H1 (cell line): ENCODE measurements around the gene CFAP97D1. TPM values are rescaled to one million over a fixed set of nuclear protein-coding genes. Genes with fewer than 3 reads are reported as not detected.

Source experiments
- CBX8 ChIP-seq: fragments of 300-800, 300-1000 bp; sonication (generic); IDR thresholded peaks from 2 replicates; pipeline ENCODE4 v1.7.1; 2016; ENCODE audit warnings: low read depth, low read length, borderline replicate concordance
- CHD7 ChIP-seq: fragments of 300-600 bp; sonication (generic); IDR thresholded peaks from 2 replicates; pipeline ENCODE4 v1.7.1; 2012; ENCODE audit warnings: low read length, moderate library complexity, mild to moderate bottlenecking, inconsistent platforms; ENCODE audit not compliant: insufficient replicate concordance
- RBBP5 ChIP-seq: IDR thresholded peaks from 2 replicates; pipeline ENCODE4 v1.7.1; 2012; ENCODE audit warnings: low read depth, mild to moderate bottlenecking, inconsistent platforms, low read length, moderate library complexity, borderline replicate concordance
- RFX5 ChIP-seq: IDR thresholded peaks from 2 replicates; pipeline ENCODE4 v1.6.1; 2011; ENCODE audit warnings: low read depth, low read length, improper control_type of control experiment, borderline replicate concordance
- SP1 ChIP-seq: IDR thresholded peaks from 2 replicates; pipeline ENCODE4 v1.6.1; 2011; ENCODE audit warnings: low read depth, low read length
- SUZ12 ChIP-seq: fragments of 200-600 bp; sonication (generic); IDR thresholded peaks from 2 replicates; pipeline ENCODE4 v1.6.1; 2012; ENCODE audit warnings: mild to moderate bottlenecking, inconsistent platforms, low read length, moderate library complexity, mixed read lengths
- polyA plus RNA-seq, 7 experiments: library from polyadenylated mRNA; depleted of rRNA in 3 of 7; stranded (reverse) in 5 of 7; unstranded in 2 of 7; fragments of >200 nt in 5 of 7; fragments of 200-250 nt in 2 of 7; gene quantifications; 1 replicate in 5 of 7; 2 replicates in 1 of 7; 4 replicates in 1 of 7; pipeline versions ENCODE4 v1.2.1 to v1.2.3, GENCODE V29; 2011 to 2013; ENCODE audit warnings: missing spikeins in 2 of 7, mixed read lengths in 2 of 7
- total RNA-seq: library from RNA; stranded (reverse); fragmentation: NEBNext Ultra II Directional; extraction: Animal tissue kit (Norgen Biotek cat#: 25700); gene quantifications from 2 replicates; pipeline ENCODE4 v1.2.1, GENCODE V29; 2021
- TF ChIP-seq, protein P1 (sequence below): IDR thresholded peaks from 2 replicates; pipeline ENCODE4 v1.6.1; 2011; ENCODE audit warnings: low read length, improper control_type of control experiment
- TF ChIP-seq, protein P2 (sequence below): IDR thresholded peaks from 2 replicates; pipeline ENCODE4 v1.6.1; 2012; ENCODE audit warnings: inconsistent platforms

Gene CFAP97D1
- total and polyA plus RNA-seq, 2 of the 8 experiments (the other 6 are each of a cell fraction or from before 2014, with no cell fraction given): 0.02 to 0.07 TPM

- no peak for TF ChIP-seq CHD7
- TF ChIP-seq RBBP5: peak; percentile 66; the same call in 1 of the 2 replicates
- TF ChIP-seq, protein P1, sequence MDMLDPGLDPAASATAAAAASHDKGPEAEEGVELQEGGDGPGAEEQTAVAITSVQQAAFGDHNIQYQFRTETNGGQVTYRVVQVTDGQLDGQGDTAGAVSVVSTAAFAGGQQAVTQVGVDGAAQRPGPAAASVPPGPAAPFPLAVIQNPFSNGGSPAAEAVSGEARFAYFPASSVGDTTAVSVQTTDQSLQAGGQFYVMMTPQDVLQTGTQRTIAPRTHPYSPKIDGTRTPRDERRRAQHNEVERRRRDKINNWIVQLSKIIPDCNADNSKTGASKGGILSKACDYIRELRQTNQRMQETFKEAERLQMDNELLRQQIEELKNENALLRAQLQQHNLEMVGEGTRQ: peak; percentile 91
- TF ChIP-seq SUZ12: no peak
- no peak for TF ChIP-seq SP1
- no peak for TF ChIP-seq CBX8
- TF ChIP-seq, protein P2, sequence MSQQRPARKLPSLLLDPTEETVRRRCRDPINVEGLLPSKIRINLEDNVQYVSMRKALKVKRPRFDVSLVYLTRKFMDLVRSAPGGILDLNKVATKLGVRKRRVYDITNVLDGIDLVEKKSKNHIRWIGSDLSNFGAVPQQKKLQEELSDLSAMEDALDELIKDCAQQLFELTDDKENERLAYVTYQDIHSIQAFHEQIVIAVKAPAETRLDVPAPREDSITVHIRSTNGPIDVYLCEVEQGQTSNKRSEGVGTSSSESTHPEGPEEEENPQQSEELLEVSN: 0 out of 2 replicates have a peak, but pooled peaks have one; percentile 10
- peak; percentile 68 for TF ChIP-seq RFX5
Measured at GRCh38 chr17:43778337-43779144, 1.7 kb upstream of the CFAP97D1 start, which contains the start of gene DUSP3 (continued).
